Endometrium (tissue), 2 donors: Measurements from ENCODE around the gene EPHA1.

Experiments
- FAIRE-seq: peaks from 2 replicates; lab custom pipeline; 2012; peaks lifted over from hg19 to GRCh38; lab: Jason Lieb, UNC
- donor health status: control.
- donor health status: control.

The EPHA1 gene

GRCh38 chr7:143372070-143372469 is 36.6 kb downstream of the EPHA1 start:
- no peak for FAIRE-seq

DNA sequence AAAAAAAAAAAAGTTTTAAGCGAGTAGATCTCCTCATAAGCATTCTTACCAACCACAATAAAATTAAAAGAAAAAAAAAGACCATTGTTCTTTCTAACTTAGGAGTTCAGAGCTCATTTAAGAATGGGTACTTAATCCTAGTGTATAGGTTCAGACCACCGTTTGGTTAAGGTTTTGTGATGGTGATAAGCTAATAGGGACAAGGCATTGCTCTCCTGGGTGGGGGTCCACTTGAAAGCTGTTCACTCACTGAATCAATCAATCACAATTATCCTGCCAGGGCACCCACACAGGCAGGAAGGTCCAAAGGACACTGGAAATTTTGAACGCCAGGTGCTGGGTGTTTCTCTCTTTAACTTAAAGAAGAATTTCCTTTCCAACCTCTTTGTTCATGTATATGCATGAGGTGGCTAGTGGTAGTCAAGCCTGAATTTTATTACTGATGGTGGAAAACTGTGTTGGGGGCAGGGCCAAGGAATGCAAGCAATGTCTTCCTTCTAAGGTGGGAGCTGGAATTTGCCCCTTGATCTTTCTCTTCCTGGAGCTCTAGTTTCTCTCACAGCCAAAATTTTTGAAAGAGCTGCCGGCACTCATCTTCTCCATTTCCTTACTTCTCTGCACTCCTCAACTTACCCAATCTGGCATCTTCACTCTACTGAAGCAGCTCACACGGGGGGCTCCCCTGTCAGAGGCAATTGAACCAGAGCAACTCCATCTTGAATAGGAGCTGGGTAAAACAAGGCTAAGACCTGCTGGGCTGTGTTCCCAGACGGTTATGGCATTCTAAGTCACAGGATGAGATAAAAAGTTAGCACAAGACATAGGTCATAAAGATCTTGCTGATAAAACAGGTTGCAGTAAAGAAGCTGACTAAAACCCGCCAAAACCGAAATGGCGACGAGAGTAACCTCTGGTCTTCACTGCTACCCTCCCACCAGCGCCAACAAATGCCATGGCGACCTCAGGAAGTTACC is 38.7 kb downstream of the EPHA1 start:
- no peak for FAIRE-seq

DNA sequence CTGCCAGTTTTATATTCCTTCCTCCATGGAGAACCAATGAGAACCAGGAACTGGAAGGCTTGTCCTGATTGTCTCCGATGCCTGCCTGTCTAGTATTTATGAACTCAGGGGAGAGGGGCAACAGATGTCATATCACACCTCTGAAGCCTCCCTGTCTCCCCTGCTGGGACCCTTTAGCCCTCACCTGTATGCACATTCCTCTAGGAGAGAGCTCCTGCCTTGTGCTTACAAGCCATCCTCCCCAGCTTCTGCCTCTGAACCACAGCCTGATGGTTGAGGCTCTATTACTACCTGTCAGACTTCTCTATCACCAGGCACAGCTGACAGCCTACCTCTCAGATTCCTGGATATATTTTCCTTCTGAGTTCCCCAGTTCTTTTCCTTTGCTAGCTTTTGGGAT is 40.3 kb downstream of the EPHA1 start:
- no peak for FAIRE-seq

- FAIRE-seq: no peak
Observed at GRCh38 chr7:143367972-143368371, 40.7 kb downstream of the EPHA1 start.

DNA sequence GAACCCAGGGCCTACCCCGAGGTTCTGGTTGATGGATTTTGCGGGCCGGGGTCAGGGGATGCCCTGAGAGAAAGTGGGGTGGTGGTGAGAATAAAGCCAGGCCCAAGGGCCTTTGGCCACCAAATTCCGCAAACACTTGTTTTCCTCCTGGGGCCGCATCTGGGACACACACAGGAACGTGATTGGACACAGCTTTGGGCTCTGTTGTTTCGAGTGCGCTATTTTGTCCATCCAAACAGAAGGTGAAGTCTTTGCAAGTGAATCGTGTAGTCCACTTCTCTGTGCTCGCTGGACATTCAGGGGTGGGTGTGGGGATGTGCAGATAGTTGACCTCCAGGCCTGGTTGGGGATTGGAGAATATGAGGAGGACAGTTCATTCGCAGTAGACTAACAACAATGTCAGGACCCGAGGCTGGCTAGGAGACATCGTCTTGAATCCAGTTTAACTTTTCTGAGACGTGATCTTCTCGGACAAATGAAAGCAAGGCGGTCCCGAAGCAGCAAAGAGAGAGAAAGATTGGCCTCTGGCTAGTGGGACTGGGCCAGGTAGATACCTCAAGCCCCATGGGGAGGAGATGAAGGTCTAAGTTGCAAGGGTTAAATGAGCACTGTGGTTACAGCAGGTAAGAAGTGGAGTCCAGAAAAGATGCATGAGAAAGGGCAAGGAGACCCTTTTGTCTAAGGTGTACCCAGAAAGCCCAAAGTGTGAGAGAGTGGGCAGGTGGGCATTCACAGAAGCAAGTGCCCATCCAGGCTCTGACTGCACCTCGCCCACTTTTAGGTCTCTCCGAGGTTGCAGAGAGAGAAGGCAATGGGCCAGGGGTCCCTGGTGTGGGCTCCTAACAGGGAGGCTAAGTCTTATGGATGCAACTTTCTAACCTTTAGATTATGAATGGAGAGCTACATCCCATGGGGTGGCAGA is 45.4 kb downstream of the EPHA1 start:
- no peak for FAIRE-seq

GRCh38 chr7:143362131-143363015 is 46.3 kb downstream of the EPHA1 start, which contains the start of gene FAM131B:
FAM131B (minus strand) TSS chr7:143362713; CDS start chr7:143362603, 110 bp downstream.
- FAIRE-seq: no peak

GRCh38 chr7:143361552-143362130 is 47.0 kb downstream of the EPHA1 start:
- no peak for FAIRE-seq

GRCh38 chr7:143360788-143361551 is 47.7 kb downstream of the EPHA1 start:
- FAIRE-seq: no peak

- no peak for FAIRE-seq
Observed at GRCh38 chr7:143359771-143360353, 48.8 kb downstream of the EPHA1 start.

DNA sequence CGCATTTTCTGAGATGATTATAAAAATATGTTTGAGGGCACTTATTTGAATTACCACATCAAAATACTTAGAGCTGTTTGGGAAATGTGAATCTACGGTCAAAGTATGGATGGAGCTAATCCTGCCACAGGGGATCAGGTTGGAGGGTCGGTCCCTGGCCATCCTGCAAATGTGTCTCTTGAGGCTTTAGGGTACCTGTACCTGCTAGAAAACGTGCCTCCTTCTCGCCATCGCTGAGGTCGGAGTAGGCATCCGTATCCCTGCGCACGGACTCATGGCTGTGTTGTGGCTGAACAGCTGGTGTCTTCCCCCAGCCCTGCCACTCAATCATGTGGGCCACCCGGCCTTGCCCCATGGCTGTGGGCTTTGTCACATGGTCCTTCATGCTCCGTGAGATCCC is 50.0 kb downstream of the EPHA1 start:
- no peak for FAIRE-seq

DNA sequence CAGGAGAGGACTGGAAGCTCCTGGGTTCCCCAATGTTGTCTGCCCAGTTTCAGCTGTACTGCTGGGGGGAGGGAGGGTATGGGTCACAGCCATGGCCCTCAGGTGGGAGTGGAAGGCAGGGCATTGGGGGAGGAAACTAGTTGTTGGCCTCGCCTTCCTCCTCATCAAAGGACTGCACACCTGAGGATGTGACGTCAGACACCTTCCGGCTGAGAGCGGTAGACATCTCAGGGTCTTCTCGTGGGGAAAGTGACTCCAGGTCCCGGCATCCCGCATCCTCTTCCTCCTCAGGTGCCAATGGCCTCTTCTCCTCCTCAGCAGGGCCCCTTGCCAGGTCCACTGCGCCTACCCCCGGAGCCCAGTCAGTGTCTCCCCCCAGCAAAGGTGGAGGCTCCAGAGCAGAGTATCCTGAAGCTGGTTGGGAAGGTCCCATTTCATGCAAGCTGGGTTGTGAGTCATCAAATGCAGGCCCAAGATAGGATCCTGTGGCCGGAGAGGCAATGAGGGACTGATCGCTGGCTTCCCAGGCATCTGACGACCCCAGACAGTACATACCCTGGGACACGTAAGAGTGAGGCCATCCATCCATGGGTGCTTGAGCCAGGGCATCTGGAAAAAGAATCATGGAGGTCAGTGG is 52.1 kb downstream of the EPHA1 start:
- no peak for FAIRE-seq

- FAIRE-seq: no peak
Observed at GRCh38 chr7:143355450-143356385, 52.9 kb downstream of the EPHA1 start.

- FAIRE-seq: no peak
Observed at GRCh38 chr7:143354965-143355364, 53.7 kb downstream of the EPHA1 start.

DNA sequence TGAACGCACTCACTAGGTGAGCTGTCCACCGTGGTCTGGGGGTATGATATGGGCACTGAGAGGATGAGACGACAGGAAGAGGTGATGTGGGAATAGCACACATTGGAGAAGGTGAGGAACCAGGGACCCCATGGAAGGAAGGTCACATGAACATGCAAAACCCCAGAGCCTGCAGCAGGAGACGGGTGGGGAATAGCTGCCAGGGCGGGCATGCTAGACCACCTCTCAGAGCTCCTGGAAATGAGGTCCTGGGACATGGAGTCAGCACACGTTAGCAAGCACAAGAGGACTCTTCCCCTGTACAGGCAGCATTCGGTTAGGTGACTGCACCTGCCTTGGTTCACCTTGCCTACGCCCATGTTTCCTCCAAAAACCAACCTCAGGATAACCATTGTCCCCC is 54.3 kb downstream of the EPHA1 start:
- no peak for FAIRE-seq

DNA sequence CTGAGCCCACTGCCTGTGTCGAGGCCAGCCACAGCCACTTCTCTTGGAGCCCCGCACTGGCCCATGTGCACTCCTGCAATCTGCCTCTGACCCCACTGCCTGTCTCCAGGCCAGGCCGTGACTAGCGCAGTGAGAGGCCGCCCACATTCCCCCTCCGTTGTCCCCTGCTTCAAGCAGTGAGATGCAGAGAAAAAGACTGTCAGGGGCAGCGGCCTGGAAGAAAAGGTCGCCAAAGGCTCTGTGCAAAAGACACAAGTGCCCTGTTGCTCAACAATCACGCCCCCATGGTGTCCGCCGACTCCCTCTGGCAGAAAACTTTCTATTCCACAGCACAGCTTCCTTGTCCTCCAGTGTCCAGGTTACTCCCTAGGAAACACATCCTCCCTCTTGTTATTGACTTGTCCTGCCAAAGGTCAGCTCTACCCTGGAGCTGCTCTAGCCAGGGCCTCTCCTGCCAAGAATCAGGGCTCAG is 56.1 kb downstream of the EPHA1 start:
- FAIRE-seq: no peak

DNA sequence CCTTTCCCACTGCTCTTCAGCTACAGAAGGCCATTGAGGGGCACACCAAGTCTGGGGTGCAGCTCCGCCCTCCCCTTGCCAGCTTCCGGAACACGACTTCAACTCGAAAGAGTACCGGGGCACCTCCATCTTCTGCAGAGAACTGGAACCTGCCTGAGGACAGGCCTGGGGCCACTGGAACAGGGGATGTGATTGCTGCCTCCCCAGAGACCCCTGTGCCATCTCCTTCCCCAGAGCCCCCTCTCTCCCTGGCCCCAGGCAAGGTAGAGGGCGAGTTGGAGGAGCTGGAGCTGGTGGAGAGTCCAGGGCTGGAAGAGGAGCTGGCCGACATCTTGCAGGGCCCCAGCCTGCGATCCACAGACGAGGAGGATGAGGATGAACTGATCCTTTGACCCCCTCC is 57.1 kb downstream of the EPHA1 start:
- FAIRE-seq: no peak

- FAIRE-seq: no peak
Observed at GRCh38 chr7:143351060-143351459, 57.6 kb downstream of the EPHA1 start.

- no peak for FAIRE-seq
Observed at GRCh38 chr7:143347950-143348349, 60.7 kb downstream of the EPHA1 start.
